Ectodermal cell (in vitro differentiated cells): ENCODE data around the gene KLHL10.
"Not testable (repeated sequence)": the region's sequence is repeated elsewhere in the genome, so short reads cannot be mapped to it uniquely, and the experiment has no call there.

ENCODE experiments used
- H3K27ac ChIP-seq: 2 replicates; pipeline ENCODE4 v1.7.0; 2013; ENCODE audit warnings: mild to moderate bottlenecking, low read depth, low read length; ENCODE audit not compliant: insufficient read depth, poor library complexity, severe bottlenecking
- H3K27me3 ChIP-seq: 2 replicates; pipeline ENCODE4 v1.7.0; 2013; ENCODE audit warnings: mild to moderate bottlenecking, low read length; ENCODE audit not compliant: insufficient read depth, control insufficient read depth, poor library complexity, severe bottlenecking
- H3K36me3 ChIP-seq: one replicate; pipeline ENCODE4 v1.7.0; 2013; ENCODE audit warnings: low read length; ENCODE audit not compliant: control insufficient read depth, insufficient read depth
- H3K4me1 ChIP-seq: one replicate; pipeline ENCODE4 v1.7.0; 2013; ENCODE audit warnings: low read length; ENCODE audit not compliant: control insufficient read depth, insufficient read depth
- H3K4me3 ChIP-seq: 2 replicates; pipeline ENCODE4 v1.7.0; 2013; ENCODE audit warnings: low read depth, low read length, control low read depth; ENCODE audit not compliant: insufficient read depth
- H3K9me3 ChIP-seq: 2 replicates; pipeline ENCODE4 v1.7.0; 2013; ENCODE audit warnings: mild to moderate bottlenecking, low read length, moderate library complexity; ENCODE audit not compliant: control insufficient read depth
- WGBS, 2 experiments: methylation state at CpG; one replicate each; pipeline ENCODE4 v1.1.7; 2013; ENCODE audit warnings: missing lambda C conversion rate in 2 of 2; 5-methylcytosine and 5-hydroxymethylcytosine counted together

Gene KLHL10

GRCh38 chr17:41814195-41814594, 23.4 kb upstream of the KLHL10 start:
- Histone ChIP-seq H3K27me3 (no peaks in the 10 kb centered on the region), H3K9me3 (no peaks in the 10 kb centered on the region), H3K4me1 (peaks cover 12% of the 10 kb centered on the region), H3K4me3 (peak overlapping the region; percentile 85), H3K27ac (no peak overlapping the region), H3K36me3 (peaks cover 10% of the 10 kb centered on the region)
- 88 to 95% methylated on average over 1 of the region's 1 CpG for WGBS, 2 experiments

DNA sequence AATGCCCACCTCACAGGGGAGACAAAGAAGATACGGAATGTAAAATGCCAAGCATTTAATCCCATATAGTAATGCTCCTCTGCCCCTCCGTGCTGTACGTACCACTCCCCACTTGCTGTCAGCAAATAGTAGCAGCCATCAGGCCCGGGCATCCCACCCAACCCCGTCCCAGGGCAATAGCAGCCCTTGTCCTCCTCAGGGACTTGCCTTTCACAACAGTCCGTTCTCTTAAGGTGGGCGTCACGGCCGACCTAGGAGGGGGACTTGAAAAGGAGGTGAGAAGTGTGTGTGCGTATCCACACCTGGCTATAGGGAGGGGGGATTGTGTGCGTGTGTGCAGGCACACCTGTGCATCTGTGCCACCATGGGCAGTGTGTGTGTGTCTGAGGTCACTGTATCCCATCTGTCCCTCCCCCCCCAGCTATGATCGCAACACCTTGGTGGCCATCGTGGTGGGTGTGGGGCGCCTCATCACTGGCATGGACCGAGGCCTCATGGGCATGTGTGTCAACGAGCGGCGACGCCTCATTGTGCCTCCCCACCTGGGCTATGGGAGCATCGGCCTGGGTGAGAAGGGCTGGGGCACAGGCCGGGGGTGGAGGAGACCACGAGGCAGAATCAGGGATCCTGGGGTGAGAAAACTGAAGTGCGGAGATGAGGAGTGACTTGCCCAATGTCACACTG, 20.8 kb upstream of the KLHL10 start:
- Histone ChIP-seq H3K36me3 (peaks cover 10% of the 10 kb centered on the region), H3K4me3 (no peak overlapping the region), H3K27me3 (no peaks in the 10 kb centered on the region), H3K9me3 (no peaks in the 10 kb centered on the region), H3K27ac (no peak overlapping the region), H3K4me1 (peaks cover 15% of the 10 kb centered on the region)
- WGBS, 2 experiments = 95 to 96% methylated on average over 23 of the region's 23 CpGs

DNA sequence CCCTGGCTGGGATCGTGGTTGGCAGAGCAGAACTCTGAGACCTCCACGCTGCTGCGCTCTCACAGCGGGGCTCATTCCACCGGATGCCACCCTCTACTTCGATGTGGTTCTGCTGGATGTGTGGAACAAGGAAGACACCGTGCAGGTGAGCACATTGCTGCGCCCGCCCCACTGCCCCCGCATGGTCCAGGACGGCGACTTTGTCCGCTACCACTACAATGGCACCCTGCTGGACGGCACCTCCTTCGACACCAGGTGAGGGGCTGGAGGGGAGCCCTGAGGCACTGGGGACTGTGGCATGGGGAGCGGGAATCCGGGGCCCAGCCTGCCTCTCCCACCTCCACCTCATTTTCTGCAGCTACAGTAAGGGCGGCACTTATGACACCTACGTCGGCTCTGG, 19.6 kb upstream of the KLHL10 start:
- Histone ChIP-seq H3K4me3 (no peak overlapping the region), H3K9me3 (no peaks in the 10 kb centered on the region), H3K27ac (no peak overlapping the region), H3K27me3 (no peaks in the 10 kb centered on the region), H3K4me1 (peaks cover 25% of the 10 kb centered on the region), H3K36me3 (peaks cover 11% of the 10 kb centered on the region)
- 95% methylated on average over 20 of the region's 20 CpGs for WGBS, 2 experiments

DNA sequence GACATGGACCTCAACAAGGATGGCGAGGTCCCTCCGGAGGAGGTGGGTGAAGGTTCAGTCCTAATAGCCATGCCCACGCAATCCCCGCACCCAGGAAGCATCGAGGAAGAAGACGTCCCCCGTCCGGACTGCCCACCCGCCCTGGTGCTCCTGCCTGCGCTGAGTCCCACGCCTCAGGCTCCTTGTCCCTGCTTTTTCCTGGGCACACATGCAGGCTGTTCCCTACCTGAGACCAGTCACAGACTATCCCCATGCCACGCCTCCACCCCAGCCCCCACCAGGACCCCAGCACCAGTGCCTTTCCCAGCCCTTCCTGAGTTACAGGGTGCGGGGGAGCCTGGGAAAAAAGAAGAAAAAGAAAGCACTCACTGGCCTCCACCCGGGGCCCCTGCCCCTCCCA, 15.8 kb upstream of the KLHL10 start:
- whole genome bisulfite sequencing, 2 experiments = 94% methylated on average over 14 of the region's 14 CpGs
- peaks cover 19% of the 10 kb centered on the region for H3K4me1 ChIP-seq
- peaks cover 17% of the 10 kb centered on the region for H3K36me3 ChIP-seq
- no peaks in the 10 kb centered on the region for H3K27me3 ChIP-seq
- no peak overlapping the region for H3K27ac ChIP-seq
- H3K9me3 ChIP-seq = no peaks in the 10 kb centered on the region
- H3K4me3 ChIP-seq = no peak overlapping the region

DNA sequence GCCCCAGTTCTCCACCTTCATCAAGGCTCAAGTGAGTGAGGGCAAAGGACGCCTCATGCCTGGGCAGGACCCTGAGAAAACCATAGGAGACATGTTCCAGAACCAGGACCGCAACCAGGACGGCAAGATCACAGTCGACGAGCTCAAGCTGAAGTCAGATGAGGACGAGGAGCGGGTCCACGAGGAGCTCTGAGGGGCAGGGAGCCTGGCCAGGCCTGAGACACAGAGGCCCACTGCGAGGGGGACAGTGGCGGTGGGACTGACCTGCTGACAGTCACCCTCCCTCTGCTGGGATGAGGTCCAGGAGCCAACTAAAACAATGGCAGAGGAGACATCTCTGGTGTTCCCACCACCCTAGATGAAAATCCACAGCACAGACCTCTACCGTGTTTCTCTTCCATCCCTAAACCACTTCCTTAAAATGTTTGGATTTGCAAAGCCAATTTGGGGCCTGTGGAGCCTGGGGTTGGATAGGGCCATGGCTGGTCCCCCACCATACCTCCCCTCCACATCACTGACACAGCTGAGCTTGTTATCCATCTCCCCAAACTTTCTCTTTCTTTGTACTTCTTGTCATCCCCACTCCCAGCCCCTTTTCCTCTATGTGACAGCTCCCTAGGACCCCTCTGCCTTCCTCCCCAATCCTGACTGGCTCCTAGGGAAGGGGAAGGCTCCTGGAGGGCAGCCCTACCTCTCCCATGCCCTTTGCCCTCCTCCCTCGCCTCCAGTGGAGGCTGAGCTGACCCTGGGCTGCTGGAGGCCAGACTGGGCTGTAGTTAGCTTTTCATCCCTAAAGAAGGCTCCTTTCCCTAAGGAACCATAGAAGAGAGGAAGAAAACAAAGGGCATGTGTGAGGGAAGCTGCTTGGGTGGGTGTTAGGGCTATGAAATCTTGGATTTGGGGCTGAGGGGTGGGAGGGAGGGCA, 15.1 kb upstream of the KLHL10 start:
- 95 to 96% methylated on average over 12 of the region's 12 CpGs for WGBS, 2 experiments

DNA sequence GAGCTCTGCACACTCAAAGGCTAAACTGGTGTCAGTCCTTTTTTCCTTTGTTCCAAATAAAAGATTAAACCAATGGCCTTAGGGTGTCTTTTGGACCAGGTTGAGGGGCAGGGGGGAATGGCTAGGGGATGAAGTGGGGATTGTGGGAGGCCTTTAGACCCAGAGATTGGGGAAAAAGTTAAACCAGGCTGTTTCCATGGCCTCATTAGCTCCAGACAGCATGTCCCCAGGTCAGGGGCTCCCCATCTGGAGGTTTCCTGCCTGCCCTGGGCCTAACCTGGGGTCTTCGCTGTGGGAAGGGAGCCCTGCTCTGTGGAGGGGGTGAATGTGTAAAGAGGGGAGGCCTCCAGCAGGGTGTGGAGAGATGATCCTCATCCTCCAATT, 14.5 kb upstream of the KLHL10 start:
- Histone ChIP-seq H3K27ac (peak overlapping the region; percentile 36), H3K27me3 (no peaks in the 10 kb centered on the region), H3K9me3 (no peaks in the 10 kb centered on the region), H3K4me3 (no peak overlapping the region), H3K36me3 (peaks cover 21% of the 10 kb centered on the region), H3K4me1 (peaks cover 19% of the 10 kb centered on the region)
- WGBS, 2 experiments = 83 to 94% methylated on average over 1 of the region's 1 CpG

More for the DNA sequence above, 15.1 kb upstream of the KLHL10 start:
- H3K9me3 ChIP-seq = no peaks in the 10 kb centered on the region
- no peaks in the 10 kb centered on the region for H3K27me3 ChIP-seq
- H3K27ac ChIP-seq = no peak overlapping the region
- no peak overlapping the region for H3K4me3 ChIP-seq
- H3K4me1 ChIP-seq = peaks cover 19% of the 10 kb centered on the region
- H3K36me3 ChIP-seq = peaks cover 19% of the 10 kb centered on the region

DNA sequence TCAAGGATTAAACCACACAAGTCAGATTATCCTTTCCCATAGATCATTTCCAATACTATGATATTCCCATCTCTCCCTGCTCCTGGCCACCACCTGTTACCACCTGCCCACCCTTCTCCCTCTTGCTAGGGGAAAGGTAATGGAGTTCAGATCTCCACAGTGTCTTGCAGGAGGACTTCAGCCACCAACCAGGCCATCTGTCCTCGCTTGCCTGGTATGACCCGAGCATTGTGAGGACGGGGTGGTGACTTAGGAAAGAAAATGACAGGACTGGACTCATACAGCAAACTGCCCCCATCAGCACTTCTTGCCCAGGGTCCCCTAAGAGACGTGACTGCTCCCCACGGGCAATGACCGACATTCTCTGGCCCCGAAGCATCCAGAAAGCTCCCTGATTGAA, 14.0 kb upstream of the KLHL10 start:
- 92 to 95% methylated on average over 7 of the region's 7 CpGs for WGBS, 2 experiments
- no peak overlapping the region for H3K27ac ChIP-seq

GRCh38 chr17:41824086-41824485, 13.5 kb upstream of the KLHL10 start:
- Histone ChIP-seq H3K4me1 (peaks cover 18% of the 10 kb centered on the region), H3K4me3 (no peak overlapping the region), H3K27me3 (no peaks in the 10 kb centered on the region), H3K36me3 (peaks cover 18% of the 10 kb centered on the region), H3K27ac (no peak overlapping the region), H3K9me3 (no peaks in the 10 kb centered on the region)
- WGBS, 2 experiments = 76 to 78% methylated on average over 7 of the region's 7 CpGs

More for the DNA sequence above, 14.0 kb upstream of the KLHL10 start:
- Histone ChIP-seq H3K27me3 (no peaks in the 10 kb centered on the region), H3K4me3 (no peak overlapping the region), H3K9me3 (no peaks in the 10 kb centered on the region), H3K36me3 (peaks cover 18% of the 10 kb centered on the region), H3K4me1 (peaks cover 19% of the 10 kb centered on the region)

GRCh38 chr17:41825175-41825845, 12.3 kb upstream of the KLHL10 start:
- no peak overlapping the region for H3K27ac ChIP-seq
- no peaks in the 10 kb centered on the region for H3K9me3 ChIP-seq
- WGBS, 2 experiments = 94 to 95% methylated on average over 19 of the region's 19 CpGs
- H3K4me3 ChIP-seq = no peak overlapping the region
- H3K36me3 ChIP-seq = peaks cover 22% of the 10 kb centered on the region
- H3K27me3 ChIP-seq = no peaks in the 10 kb centered on the region
- peaks cover 11% of the 10 kb centered on the region for H3K4me1 ChIP-seq

DNA sequence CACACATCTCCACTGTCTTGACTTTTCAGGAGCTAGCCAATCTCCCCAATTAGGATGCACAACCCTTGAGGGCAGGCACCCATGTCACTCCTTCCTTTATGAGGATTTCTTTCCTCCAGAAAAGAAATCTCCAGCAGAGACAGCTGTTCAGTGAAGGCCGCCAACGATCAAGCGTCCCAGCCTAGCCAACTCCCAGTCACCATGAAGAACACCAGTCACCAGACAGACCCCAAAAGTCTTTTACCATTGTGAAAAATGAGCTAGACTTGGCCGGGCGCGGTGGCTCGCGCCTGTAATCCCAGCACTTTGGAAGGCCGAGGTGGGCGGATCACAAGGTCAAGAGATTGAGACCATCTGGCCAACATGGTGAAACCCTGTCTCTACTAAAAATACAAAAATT, 7.7 kb upstream of the KLHL10 start:
- H3K4me1 ChIP-seq, H3K9me3 ChIP-seq, H3K27me3 ChIP-seq, H3K27ac ChIP-seq, H3K4me3 ChIP-seq: not testable (repeated sequence)
- peaks cover 27% of the 10 kb centered on the region for H3K36me3 ChIP-seq
- 86 to 87% methylated on average over 10 of the region's 10 CpGs for WGBS, 2 experiments
